ENCODE results near the gene ALX3.
A peak's percentile ranks its signal among the peaks of the same experiment; 100 is the strongest.

The ALX3 gene

DNA sequence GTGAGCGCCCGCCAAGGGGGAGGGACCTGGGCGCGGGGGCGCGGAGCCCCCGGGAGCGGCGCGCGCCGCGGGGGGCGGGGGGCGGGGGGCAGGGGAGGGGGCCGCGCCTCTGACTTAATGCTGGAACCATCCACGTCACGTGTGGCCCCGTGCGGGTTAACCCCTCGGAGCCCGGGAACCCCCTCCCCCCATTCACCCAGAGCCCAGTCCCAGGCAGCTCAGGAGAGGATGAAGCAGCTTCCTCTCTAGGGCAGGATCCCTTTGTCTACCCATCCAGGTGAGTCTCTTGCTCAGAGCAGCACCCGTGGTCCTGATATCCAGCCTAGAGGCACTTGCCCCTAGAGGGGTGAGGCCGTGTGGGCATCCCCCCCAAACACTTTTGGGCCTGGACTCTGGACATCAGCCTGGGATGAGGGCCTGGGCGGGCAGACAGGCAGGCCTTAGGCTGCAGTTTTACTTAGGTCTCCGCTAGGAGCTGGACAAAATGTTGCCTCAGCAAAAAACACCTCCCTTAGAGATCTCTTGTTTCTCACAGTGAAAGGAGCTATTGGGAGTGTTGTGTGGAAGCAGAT lies at the start of gene ALX3:
Gene ALX3 (minus strand): TSS at position 2 of the 572 bp plus-strand sequence. CDS start 60 bp downstream, outside the sequence.
- DNase-seq (ENCODE audit: low read depth in 2 of 2, low spot score in 1 of 2) = no peak

DNA sequence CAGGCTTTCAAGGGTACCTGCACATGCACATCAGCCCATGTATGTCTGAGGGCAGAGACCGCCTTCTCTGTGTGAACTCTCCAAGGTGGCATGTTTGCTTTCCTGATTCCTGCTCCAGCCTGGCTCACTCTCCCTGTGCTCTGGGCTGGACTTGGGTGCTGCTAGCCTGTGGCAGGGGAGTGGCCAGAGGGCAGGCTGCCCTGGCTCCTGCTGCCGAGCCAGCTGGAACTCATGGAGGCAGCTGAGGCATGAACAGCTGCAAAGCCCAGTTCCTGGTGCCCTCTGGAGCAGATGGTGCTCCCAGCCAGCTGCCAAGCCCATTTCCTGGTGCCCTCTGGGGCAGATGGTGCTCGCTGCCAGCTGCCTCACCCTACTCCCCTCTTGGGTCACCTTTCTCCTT lies 49.4 kb upstream of the ALX3 start:
- no peak for DNase-seq (ENCODE audit: low read depth in 2 of 2, low spot score in 1 of 2)

- no peak for DNase-seq (ENCODE audit: low read depth in 2 of 2, low spot score in 1 of 2)
These were observed 48.3 kb upstream of the ALX3 start for GRCh38 chr1:110118636-110119396.

DNA sequence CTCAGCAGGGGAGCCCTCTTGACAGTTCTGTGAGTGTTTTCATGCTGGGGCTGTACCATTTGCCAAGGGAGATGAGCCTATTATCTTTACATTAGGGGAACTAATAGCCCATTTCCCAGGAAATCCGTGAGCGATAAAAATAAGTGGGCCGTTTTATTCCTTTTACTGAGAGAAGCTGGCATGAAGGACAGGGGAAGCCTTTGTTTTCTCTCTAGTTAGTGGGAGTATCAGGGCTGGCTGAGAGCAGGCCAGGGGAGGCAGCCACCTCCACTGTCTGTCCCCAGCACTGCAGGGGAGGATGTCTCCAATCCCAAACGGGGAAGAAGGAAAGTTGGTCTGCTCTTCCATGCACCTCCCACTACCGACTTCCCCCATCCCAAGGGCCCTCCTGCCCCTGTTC lies 44.3 kb upstream of the ALX3 start:
- DNase-seq (ENCODE audit: low read depth in 2 of 2, low spot score in 1 of 2) = no peak

DNA sequence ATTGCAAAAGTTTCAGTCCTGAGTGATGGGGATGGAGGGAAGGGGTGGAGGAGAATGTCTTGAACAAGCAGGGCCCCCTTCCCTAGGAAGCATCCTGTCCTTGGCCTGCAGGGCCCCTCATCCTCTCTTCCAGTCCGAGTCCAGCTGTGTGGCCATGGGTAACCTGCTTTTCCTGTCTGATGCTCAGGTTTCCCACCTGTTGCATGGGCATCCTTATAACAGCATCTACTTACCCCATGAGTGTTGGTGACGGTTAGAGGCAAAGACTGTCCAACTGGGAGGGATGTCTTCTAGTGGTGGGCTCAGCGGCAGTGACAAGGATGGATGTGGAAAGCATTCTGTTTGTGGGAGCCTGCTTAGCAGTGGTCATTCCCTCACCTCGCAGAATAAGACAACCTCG lies 43.7 kb upstream of the ALX3 start:
- DNase-seq (ENCODE audit: low read depth in 2 of 2, low spot score in 1 of 2) = no peak

- DNase-seq (ENCODE audit: low read depth in 2 of 2, low spot score in 1 of 2) = no peak
These were observed 43.1 kb upstream of the ALX3 start for GRCh38 chr1:110113551-110113950.

DNA sequence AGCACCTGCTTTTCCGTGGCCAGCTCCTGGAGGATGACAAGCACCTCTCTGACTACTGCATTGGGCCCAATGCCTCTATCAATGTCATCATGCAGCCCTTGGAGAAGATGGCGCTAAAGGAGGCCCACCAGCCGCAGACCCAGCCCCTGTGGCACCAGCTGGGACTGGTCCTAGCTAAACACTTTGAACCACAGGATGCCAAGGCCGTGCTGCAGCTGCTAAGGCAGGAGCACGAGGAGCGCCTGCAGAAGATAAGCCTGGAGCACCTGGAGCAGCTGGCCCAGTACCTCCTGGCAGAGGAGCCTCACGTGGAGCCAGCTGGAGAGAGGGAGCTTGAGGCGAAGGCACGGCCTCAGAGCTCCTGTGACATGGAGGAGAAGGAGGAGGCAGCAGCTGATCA lies 42.2 kb upstream of the ALX3 start:
- no peak for DNase-seq (ENCODE audit: low read depth in 2 of 2, low spot score in 1 of 2)

- no peak for DNase-seq (ENCODE audit: low read depth in 2 of 2, low spot score in 1 of 2)
These were observed 41.7 kb upstream of the ALX3 start, which contains the start of gene UBL4B for GRCh38 chr1:110112143-110112542. TSS of gene UBL4B (plus strand) at chr1:110112443. CDS start at chr1:110112535, 92 bp downstream.

- DNase-seq (ENCODE audit: low read depth in 2 of 2, low spot score in 1 of 2) = no peak
These were observed 40.6 kb upstream of the ALX3 start for GRCh38 chr1:110111081-110111480.

- DNase-seq (ENCODE audit: low read depth in 2 of 2, low spot score in 1 of 2) = no peak
These were observed 37.5 kb upstream of the ALX3 start for GRCh38 chr1:110107867-110108469.

GRCh38 chr1:110106013-110106941 lies 35.8 kb upstream of the ALX3 start:
- DNase-seq (ENCODE audit: low read depth in 2 of 2, low spot score in 1 of 2) = peak in 1 of 2 donors; percentile 20

- no peak for DNase-seq (ENCODE audit: low read depth in 2 of 2, low spot score in 1 of 2)
These were observed 31.6 kb upstream of the ALX3 start for GRCh38 chr1:110102081-110102480.

DNA sequence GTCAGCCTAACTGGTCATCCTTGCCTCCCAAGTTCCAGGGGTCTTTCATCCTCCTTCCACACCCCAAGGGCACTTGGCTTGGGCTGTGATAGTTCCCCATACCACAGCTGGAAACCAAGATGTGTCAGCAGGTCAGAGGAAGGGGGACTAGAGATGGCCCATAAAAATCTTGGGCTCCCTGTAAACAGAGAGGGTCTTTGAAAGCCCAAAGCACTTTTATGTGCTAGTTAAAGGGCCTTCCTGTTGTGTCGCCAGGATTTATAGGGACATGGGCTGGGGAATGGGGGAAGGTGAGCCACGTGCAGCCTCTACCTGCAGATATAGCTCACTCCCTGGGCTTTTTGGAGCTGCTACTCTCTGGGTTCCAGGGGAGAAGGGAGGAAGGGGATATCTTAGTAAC lies 29.9 kb upstream of the ALX3 start:
- no peak for DNase-seq (ENCODE audit: low read depth in 2 of 2, low spot score in 1 of 2)

DNA sequence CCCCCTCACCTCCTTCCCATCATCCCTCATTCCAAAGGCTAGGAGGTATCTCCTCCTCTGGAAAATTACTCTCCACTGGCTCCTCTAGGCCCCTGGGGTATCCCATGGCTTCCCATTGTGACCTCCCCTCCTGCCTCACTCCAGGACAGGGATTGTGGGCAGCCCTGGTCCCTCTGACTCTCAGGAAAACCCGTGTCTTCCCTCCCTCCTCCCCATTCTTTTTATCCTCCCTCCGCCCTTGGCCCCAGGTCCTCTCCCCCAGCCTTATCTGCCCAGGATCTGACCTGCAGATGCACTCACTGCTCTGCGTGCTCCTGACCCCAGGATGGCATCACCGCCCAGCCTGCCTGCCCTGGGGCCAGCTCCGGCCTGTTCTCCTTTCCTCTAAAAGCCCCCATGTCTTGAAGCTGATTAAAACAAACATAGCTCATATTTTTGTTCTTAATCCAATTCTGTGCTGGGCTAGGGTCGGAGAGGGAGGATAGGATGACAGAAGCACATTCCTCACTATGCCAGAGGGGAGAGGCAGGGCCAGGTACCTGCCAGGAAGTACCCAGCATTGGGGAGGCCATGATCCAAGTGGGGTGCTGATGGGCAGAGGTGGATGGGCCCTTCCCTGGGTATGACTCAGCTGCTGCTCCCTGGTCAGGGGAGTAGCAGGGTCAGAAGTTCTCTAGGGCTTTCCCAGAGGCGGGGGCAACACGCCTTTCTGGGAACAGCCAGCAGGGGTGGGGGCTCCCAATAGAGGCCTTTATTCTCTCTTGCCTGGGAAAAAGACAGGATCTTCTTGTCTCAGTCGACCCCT lies 28.0 kb upstream of the ALX3 start:
- DNase-seq (ENCODE audit: low read depth in 2 of 2, low spot score in 1 of 2) = no peak

GRCh38 chr1:110097507-110098221 lies 27.2 kb upstream of the ALX3 start:
- DNase-seq (ENCODE audit: low read depth in 2 of 2, low spot score in 1 of 2) = no peak

DNA sequence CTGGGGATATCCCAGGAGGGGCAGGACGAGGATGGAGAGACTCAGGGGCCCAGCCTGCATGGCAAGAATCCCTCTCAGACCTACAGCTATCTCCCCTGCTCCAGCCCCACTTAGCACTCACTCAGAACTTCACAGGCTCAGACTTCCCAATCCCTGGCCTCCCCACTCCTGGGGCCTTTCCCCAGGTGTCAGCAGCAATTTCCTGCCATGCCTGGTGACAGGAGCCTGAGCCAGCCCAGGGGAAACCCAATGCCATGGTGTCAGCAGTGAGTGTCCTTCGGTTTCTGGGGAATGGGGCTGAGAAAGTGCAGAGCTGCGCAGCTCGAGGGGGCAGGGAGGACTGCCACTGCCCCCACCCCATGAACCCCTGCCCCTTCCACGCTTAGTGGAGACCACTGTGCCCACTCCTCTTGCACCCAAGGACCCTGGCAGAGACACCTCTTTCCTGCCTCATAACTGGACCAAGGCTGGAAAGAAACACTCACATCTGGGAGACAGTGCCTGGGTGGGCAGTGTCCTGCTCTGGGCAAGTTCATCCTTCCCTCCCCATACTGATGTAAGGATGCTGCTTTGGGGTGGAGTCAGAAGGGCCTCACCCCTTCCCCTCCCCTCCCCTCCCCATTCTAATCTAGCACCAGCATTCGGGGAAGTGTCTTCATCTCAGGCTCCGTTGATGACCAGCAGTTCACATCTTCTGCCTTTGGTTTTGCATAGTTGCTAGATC lies 24.6 kb upstream of the ALX3 start:
- DNase-seq (ENCODE audit: low read depth in 2 of 2, low spot score in 1 of 2) = no peak

DNA sequence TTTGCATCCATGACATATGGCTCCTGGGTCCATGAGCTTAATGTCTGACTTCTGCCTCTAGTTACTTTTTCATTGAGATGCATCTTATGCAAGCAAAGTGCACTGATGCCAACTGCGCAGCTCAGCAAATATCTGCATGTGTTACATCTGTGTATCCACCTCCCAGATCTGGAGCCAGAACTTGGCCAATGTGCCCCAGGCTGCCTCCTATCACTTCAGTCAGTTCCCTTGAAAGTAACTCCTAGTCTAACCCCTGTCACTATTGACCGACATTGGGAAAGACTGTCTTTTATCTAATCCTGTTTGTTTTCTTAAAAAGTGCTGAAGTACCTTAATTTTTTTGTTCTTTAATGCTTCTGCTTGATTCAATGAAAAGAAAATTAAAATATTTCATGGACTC lies 22.5 kb upstream of the ALX3 start:
- DNase-seq (ENCODE audit: low read depth in 2 of 2, low spot score in 1 of 2) = no peak

GRCh38 chr1:110091791-110092190 lies 21.3 kb upstream of the ALX3 start:
- no peak for DNase-seq (ENCODE audit: low read depth in 2 of 2, low spot score in 1 of 2)

DNA sequence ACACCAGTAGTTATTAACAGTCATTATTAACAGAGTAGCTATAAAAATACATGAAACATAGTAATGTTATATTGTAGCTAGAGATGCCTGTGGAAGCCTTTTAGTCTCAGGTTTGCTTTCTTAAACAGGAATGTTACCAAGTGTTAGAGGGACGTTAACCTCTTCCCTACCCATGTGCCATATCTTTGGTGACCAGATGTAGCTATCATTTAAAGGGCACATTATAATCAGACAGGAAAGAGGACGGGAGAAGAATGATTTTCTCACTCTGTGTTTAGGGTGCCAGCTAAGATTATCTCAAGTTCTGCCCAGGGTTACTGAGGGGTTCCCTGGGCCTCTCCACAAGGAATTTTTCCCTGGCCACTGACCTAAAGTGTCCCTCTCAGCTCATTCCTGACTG lies 20.9 kb upstream of the ALX3 start:
- DNase-seq (ENCODE audit: low read depth in 2 of 2, low spot score in 1 of 2) = no peak
